HG03066 (cell line): ENCODE data around the gene FBXL12.
"Not testable (repeated sequence)": the region's sequence is repeated elsewhere in the genome, so short reads cannot be mapped to it uniquely, and the experiment has no call there.

Source experiments
- ATAC-seq: cut with Tn5 transposase; IDR thresholded peaks from one replicate; pipeline ENCODE4 v1.9.1; 2021; ENCODE audit warnings: low read depth; ENCODE audit not compliant: unreplicated experiment

FBXL12 gene

GRCh38 chr19:9842834-9843625 lies 24.2 kb upstream of the FBXL12 start:
- no peak for ATAC-seq

GRCh38 chr19:9839415-9839814 lies 20.5 kb upstream of the FBXL12 start:
- no peak for ATAC-seq

GRCh38 chr19:9838324-9838723 lies 19.4 kb upstream of the FBXL12 start:
- no peak for ATAC-seq

GRCh38 chr19:9836021-9836420 lies 17.1 kb upstream of the FBXL12 start:
- no peak for ATAC-seq

DNA sequence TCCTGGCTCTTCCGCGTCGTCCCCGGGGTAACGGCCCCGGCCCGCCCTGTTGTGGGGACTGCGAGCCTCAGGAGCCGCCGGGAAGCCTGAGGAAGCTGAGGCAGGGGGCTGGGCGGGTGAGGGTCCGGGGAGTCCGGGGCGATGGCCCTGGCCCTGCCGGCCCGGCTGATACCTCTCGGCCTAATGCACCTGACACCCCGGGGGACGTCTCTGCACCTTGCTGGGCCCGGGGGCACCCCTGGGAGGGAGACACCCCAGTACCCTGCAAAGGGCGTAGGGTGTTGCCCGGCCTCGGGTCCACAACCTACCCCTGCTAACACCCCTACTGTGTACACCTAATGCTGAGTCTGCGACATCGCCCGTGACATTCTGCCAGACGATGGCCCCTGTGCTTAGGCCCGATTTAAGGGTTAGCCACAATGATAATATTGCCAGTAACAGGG lies 16.6 kb upstream of the FBXL12 start:
- peak; percentile 9 for ATAC-seq

- peak; percentile 89 for ATAC-seq
Measured at GRCh38 chr19:9834726-9835506, 16.0 kb upstream of the FBXL12 start, which contains the start of gene PIN1. Gene PIN1, plus strand, starts transcription at chr19:9835318. Its CDS starts 27 bp downstream, at chr19:9835345.

- ATAC-seq = no peak
Measured at GRCh38 chr19:9834307-9834725, 15.4 kb upstream of the FBXL12 start.

DNA sequence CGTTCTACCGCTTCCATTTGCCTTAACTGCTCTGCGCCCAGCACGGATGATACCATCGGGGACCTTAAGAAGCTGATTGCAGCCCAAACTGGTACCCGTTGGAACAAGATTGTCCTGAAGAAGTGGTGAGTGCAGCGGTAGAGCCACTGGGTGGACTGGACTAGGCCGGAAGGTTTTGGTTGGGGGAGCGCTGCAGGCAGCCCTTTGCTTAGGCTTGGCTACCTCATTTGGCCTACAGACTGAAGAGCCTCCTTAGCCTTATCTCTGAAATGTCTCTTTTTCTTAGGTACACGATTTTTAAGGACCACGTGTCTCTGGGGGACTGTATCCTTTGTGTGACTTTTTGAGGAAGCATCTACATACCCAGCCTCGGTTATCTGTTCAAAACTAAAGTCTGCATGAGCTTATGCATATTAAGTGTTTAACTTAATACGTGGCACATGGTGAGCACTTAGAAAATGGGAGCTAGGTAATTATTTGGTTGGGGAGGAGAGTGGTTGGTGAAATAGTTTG lies 9.7 kb upstream of the FBXL12 start:
- no peak for ATAC-seq

DNA sequence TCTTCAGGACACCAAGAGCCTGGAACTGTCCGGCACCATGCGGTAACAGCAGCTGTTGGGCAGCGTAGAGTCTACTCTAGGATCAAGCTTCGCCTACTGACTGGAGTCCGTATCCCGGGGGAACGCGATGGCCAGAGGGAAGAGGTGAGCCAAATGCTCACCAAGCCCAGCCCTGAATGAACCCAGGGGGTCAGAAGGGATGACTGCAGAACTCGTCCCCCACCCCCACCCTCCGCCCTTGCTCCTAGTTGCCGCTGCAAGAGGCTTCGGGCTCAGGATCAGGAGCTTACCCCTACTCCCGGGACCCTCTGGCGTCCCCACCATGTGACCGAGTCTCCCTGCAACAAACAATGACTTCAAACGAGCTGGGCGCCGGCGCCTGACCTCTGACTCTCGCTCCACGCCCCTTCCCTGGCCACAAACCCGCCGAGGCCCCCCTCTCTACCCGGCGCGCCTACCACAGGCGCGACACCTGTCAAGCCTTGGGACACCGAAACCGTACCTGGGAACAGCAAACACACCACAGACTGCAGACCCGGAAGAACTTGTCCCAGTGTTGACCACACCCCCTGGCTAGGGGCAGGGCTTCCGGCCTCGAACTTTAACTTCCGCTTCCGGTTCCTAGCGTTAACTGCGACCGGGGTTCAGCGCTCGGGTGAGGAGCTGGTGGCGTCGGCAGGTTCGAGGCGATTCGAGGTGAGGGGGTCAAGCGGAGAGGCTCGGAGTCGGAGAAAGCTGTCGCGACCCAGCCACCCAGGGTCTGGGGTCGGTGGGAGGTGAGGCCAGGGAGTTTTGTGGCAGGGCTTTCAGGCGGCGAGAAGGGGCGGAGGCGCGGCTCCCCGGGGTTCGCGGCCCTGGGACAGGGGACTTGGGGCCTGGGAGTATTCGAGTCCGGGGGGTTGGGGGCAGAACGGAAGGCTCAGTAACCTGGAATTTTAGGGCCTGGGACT lies 8.7 kb upstream of the FBXL12 start, which contains the start of gene UBL5:
TSS of gene UBL5 (plus strand) at position 630 of the 950 bp plus-strand sequence. CDS start 420 bp downstream, outside the sequence.
- ATAC-seq = peak; percentile 88

GRCh38 chr19:9823816-9824215 lies 4.9 kb upstream of the FBXL12 start:
- ATAC-seq = no peak

DNA sequence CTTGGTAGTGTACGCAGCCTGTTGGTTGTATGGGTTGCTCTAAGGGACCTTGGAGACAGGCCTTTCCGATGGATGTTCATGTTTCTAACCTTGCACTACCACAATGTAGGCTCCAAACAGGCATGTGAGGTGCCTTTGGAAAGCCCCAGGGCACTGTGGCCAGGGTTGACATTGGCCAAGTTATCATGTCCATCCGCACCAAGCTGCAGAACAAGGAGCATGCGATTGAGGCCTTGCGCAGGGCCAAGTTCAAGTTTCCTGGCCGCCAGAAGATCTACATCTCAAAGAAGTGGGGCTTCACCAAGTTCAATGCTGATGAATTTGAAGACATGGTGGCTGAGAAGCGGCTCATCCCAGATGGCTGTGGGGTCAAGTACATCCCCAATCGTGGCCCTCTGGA lies 1.2 kb upstream of the FBXL12 start:
- ATAC-seq = not testable (repeated sequence)

- ATAC-seq = no peak
Measured at GRCh38 chr19:9819596-9819909, 674 bp upstream of the FBXL12 start.

DNA sequence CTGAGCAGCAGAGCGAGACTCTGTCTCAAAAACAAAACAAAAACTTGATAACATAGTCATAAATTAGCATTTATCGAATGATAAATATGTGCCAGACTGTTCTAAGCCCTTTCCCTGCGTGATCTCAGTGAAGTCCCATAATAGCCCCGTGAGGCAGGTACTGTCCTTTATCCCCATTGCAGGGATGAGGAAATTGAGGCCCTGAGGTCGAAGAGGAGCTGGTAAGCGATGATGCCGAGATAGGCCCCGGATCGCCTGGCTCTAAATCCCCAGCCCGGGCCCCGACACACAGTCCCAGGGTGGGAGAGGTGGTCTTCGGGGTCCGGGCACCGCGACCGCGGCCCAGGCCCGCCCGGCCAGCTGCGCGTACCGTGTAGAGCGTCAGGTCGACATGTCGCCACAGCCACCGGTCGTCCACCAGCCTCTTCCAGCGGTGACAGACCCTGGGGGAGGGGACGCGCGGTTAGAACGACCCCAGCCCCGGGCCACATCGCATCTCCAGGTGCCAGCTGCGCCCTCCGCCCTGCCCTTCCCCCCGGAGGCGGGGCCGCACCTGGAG lies 625 bp downstream of the FBXL12 start:
- no peak for ATAC-seq

DNA sequence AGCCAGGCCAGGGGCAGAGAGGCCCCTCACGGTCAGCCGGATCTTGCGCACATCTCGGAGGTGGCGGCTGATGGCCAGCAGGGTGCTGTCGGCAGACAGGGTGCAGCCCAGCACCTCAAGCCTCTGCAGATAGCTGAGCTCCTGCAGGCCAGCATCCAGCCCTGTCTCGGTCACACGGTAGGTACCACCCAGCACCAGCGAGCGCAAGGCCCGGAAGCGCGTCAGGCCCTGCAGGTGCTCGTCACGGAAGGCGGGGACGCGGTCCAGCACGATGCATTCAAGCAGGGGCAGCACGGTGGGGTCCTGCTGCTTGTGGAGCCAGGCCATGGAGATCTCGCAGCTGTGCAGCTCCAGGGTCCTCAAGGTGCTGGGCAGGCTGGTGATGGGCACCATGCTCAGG lies 7.7 kb downstream of the FBXL12 start:
- no peak for ATAC-seq

DNA sequence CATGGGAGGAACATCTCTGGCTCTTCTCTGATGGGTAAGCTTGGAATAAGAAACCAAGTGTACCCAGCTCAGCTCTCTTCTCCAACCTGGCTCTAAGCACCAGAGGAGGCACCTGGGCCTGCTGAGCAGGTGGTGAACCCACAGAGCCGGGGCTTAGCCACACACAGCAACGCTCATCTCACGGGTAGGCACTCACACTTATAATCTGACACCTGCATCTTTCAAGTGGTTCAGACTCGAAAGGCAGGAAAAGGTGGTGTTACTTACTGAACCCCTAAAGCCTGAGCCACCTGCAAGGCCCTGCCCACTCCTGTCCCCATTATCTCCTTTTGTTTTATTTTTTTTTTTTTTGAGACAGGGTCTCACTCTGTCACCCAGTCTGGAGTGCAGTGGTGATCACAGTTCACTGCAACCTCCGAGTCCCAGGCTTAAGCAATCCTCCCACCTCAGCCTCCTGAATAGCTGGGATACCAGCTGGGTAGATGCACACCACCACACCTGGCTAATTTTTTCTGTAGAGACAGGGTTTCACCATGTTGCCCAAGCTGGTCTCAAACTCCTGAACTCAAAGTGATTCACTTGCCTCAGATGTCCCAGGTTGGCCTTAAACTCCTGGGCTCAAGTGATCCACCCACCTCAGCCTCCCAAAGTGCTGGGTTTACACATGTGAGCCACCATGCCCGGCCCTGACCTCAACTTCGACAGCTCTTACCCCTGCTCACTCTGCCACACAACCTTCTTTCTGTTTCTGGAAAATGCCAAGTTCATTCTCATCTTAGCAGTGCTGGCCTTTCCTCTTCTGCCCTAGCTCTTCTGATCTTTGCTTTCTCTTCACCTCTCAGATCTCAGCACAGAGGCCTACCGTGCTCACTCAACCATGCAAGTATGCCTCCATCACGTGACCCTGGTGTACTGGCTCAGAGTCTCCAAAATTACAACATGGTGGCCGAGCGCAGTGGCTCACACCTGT lies 9.7 kb downstream of the FBXL12 start:
- no peak for ATAC-seq

- ATAC-seq = no peak
Measured at GRCh38 chr19:9806803-9807202, 12.1 kb downstream of the FBXL12 start.

GRCh38 chr19:9801976-9802375 lies 16.9 kb downstream of the FBXL12 start:
- ATAC-seq = no peak

GRCh38 chr19:9799162-9799561 lies 19.7 kb downstream of the FBXL12 start:
- ATAC-seq = no peak

- no peak for ATAC-seq
Measured at GRCh38 chr19:9797871-9798270, 21.0 kb downstream of the FBXL12 start.
